ENCODE measurements around the gene NHERF1.

The NHERF1 gene

GRCh38 chr17:74746922-74747321 lies 1.5 kb upstream of the NHERF1 start:
- peak overlapping the region in 1 of 2 donors; percentile 32 for H3K9ac ChIP-seq (ENCODE audit: low read depth in 1 of 2, low read length in 2 of 2)
- H3K9me3 ChIP-seq (ENCODE audit: control insufficient read depth in 1 of 2, low read length in 2 of 2): no peaks in the 10 kb centered on the region
- no peak overlapping the region for H3K4me3 ChIP-seq (ENCODE audit: low read depth in 1 of 2, low read length in 2 of 2)
- no peaks in the 10 kb centered on the region for H3K27me3 ChIP-seq (ENCODE audit: control insufficient read depth in 1 of 2, insufficient read depth in 2 of 2, low read length in 2 of 2)
- H3K36me3 ChIP-seq (ENCODE audit: control insufficient read depth in 1 of 2, insufficient read depth in 2 of 2, low read length in 2 of 2): peaks cover 0 to 4% of the 10 kb centered on the region in 2 donors
- H3K27ac ChIP-seq (ENCODE audit: low read depth, low read length): no peak overlapping the region
- H3K4me1 ChIP-seq (ENCODE audit: control insufficient read depth in 1 of 2, insufficient read depth in 2 of 2, low read length in 2 of 2): peaks cover 46 to 73% of the 10 kb centered on the region in 2 donors

GRCh38 chr17:74748279-74748528 lies 224 bp upstream of the NHERF1 start:
- H3K9me3 ChIP-seq (ENCODE audit: control insufficient read depth in 1 of 2, low read length in 2 of 2): no peaks in the 10 kb centered on the region
- no peak overlapping the region for H3K27ac ChIP-seq (ENCODE audit: low read depth, low read length)
- no peak overlapping the region for H3K9ac ChIP-seq (ENCODE audit: low read depth in 1 of 2, low read length in 2 of 2)
- H3K36me3 ChIP-seq (ENCODE audit: control insufficient read depth in 1 of 2, insufficient read depth in 2 of 2, low read length in 2 of 2): peaks cover 0 to 5% of the 10 kb centered on the region in 2 donors
- peak overlapping the region; percentile 42 to 61 for H3K4me3 ChIP-seq (ENCODE audit: low read depth in 1 of 2, low read length in 2 of 2)
- H3K4me1 ChIP-seq (ENCODE audit: control insufficient read depth in 1 of 2, insufficient read depth in 2 of 2, low read length in 2 of 2): peaks cover 54 to 75% of the 10 kb centered on the region in 2 donors
- H3K27me3 ChIP-seq (ENCODE audit: control insufficient read depth in 1 of 2, insufficient read depth in 2 of 2, low read length in 2 of 2): no peaks in the 10 kb centered on the region

GRCh38 chr17:74749279-74750038 lies 1.0 kb downstream of the NHERF1 start:
- Histone ChIP-seq H3K4me3 (ENCODE audit: low read depth in 1 of 2, low read length in 2 of 2) (peak overlapping the region; percentile 95 to 98), H3K36me3 (ENCODE audit: control insufficient read depth in 1 of 2, insufficient read depth in 2 of 2, low read length in 2 of 2) (peaks cover 0 to 5% of the 10 kb centered on the region in 2 donors), H3K9me3 (ENCODE audit: control insufficient read depth in 1 of 2, low read length in 2 of 2) (no peaks in the 10 kb centered on the region), H3K27ac (ENCODE audit: low read depth, low read length) (peak overlapping the region; percentile 83), H3K4me1 (ENCODE audit: control insufficient read depth in 1 of 2, insufficient read depth in 2 of 2, low read length in 2 of 2) (peaks cover 57 to 75% of the 10 kb centered on the region in 2 donors), H3K9ac (ENCODE audit: low read depth in 1 of 2, low read length in 2 of 2) (peak overlapping the region; percentile 77 to 96), H3K27me3 (ENCODE audit: control insufficient read depth in 1 of 2, insufficient read depth in 2 of 2, low read length in 2 of 2) (no peaks in the 10 kb centered on the region)

- peaks cover 3 to 9% of the 10 kb centered on the region in 2 donors for H3K36me3 ChIP-seq (ENCODE audit: control insufficient read depth in 1 of 2, insufficient read depth in 2 of 2, low read length in 2 of 2)
- no peaks in the 10 kb centered on the region for H3K9me3 ChIP-seq (ENCODE audit: control insufficient read depth in 1 of 2, low read length in 2 of 2)
- peak overlapping the region; percentile 77 to 96 for H3K9ac ChIP-seq (ENCODE audit: low read depth in 1 of 2, low read length in 2 of 2)
- H3K27me3 ChIP-seq (ENCODE audit: control insufficient read depth in 1 of 2, insufficient read depth in 2 of 2, low read length in 2 of 2): no peaks in the 10 kb centered on the region
- H3K4me1 ChIP-seq (ENCODE audit: control insufficient read depth in 1 of 2, insufficient read depth in 2 of 2, low read length in 2 of 2): peaks cover 58 to 75% of the 10 kb centered on the region in 2 donors
- peak overlapping the region; percentile 83 for H3K27ac ChIP-seq (ENCODE audit: low read depth, low read length)
- H3K4me3 ChIP-seq (ENCODE audit: low read depth in 1 of 2, low read length in 2 of 2): peak overlapping the region; percentile 95 to 98
Observed at GRCh38 chr17:74750039-74750326, 1.6 kb downstream of the NHERF1 start.

GRCh38 chr17:74750327-74751069 lies 2.1 kb downstream of the NHERF1 start:
- Histone ChIP-seq H3K27ac (ENCODE audit: low read depth, low read length) (peak overlapping the region; percentile 83), H3K9me3 (ENCODE audit: control insufficient read depth in 1 of 2, low read length in 2 of 2) (no peaks in the 10 kb centered on the region), H3K36me3 (ENCODE audit: control insufficient read depth in 1 of 2, insufficient read depth in 2 of 2, low read length in 2 of 2) (peaks cover 3 to 14% of the 10 kb centered on the region in 2 donors), H3K9ac (ENCODE audit: low read depth in 1 of 2, low read length in 2 of 2) (peak overlapping the region; percentile 77 to 96), H3K4me3 (ENCODE audit: low read depth in 1 of 2, low read length in 2 of 2) (peak overlapping the region; percentile 95 to 98), H3K27me3 (ENCODE audit: control insufficient read depth in 1 of 2, insufficient read depth in 2 of 2, low read length in 2 of 2) (no peaks in the 10 kb centered on the region), H3K4me1 (ENCODE audit: control insufficient read depth in 1 of 2, insufficient read depth in 2 of 2, low read length in 2 of 2) (peaks cover 63 to 75% of the 10 kb centered on the region in 2 donors)

- peak overlapping the region; percentile 39 to 72 for H3K4me3 ChIP-seq (ENCODE audit: low read depth in 1 of 2, low read length in 2 of 2)
- H3K9ac ChIP-seq (ENCODE audit: low read depth in 1 of 2, low read length in 2 of 2): peak overlapping the region in 1 of 2 donors; percentile 63
- H3K36me3 ChIP-seq (ENCODE audit: control insufficient read depth in 1 of 2, insufficient read depth in 2 of 2, low read length in 2 of 2): peaks cover 3 to 16% of the 10 kb centered on the region in 2 donors
- H3K4me1 ChIP-seq (ENCODE audit: control insufficient read depth in 1 of 2, insufficient read depth in 2 of 2, low read length in 2 of 2): peaks cover 66 to 73% of the 10 kb centered on the region in 2 donors
- no peaks in the 10 kb centered on the region for H3K27me3 ChIP-seq (ENCODE audit: control insufficient read depth in 1 of 2, insufficient read depth in 2 of 2, low read length in 2 of 2)
- H3K9me3 ChIP-seq (ENCODE audit: control insufficient read depth in 1 of 2, low read length in 2 of 2): no peaks in the 10 kb centered on the region
- H3K27ac ChIP-seq (ENCODE audit: low read depth, low read length): no peak overlapping the region
Observed at GRCh38 chr17:74752415-74752814, 4.0 kb downstream of the NHERF1 start.

GRCh38 chr17:74752822-74753401 lies 4.5 kb downstream of the NHERF1 start:
- Histone ChIP-seq H3K9ac (ENCODE audit: low read depth in 1 of 2, low read length in 2 of 2) (peak overlapping the region in 1 of 2 donors; percentile 39), H3K9me3 (ENCODE audit: control insufficient read depth in 1 of 2, low read length in 2 of 2) (no peaks in the 10 kb centered on the region), H3K27me3 (ENCODE audit: control insufficient read depth in 1 of 2, insufficient read depth in 2 of 2, low read length in 2 of 2) (no peaks in the 10 kb centered on the region), H3K4me1 (ENCODE audit: control insufficient read depth in 1 of 2, insufficient read depth in 2 of 2, low read length in 2 of 2) (peaks cover 67 to 73% of the 10 kb centered on the region in 2 donors), H3K4me3 (ENCODE audit: low read depth in 1 of 2, low read length in 2 of 2) (peak overlapping the region; percentile 39 to 72), H3K27ac (ENCODE audit: low read depth, low read length) (no peak overlapping the region), H3K36me3 (ENCODE audit: control insufficient read depth in 1 of 2, insufficient read depth in 2 of 2, low read length in 2 of 2) (peaks cover 3 to 16% of the 10 kb centered on the region in 2 donors)

GRCh38 chr17:74754832-74755231 lies 6.4 kb downstream of the NHERF1 start:
- Histone ChIP-seq H3K27ac (ENCODE audit: low read depth, low read length) (no peak overlapping the region), H3K27me3 (ENCODE audit: control insufficient read depth in 1 of 2, insufficient read depth in 2 of 2, low read length in 2 of 2) (no peaks in the 10 kb centered on the region), H3K36me3 (ENCODE audit: control insufficient read depth in 1 of 2, insufficient read depth in 2 of 2, low read length in 2 of 2) (peaks cover 3 to 18% of the 10 kb centered on the region in 2 donors), H3K4me3 (ENCODE audit: low read depth in 1 of 2, low read length in 2 of 2) (peak overlapping the region in 1 of 2 donors; percentile 26), H3K9ac (ENCODE audit: low read depth in 1 of 2, low read length in 2 of 2) (no peak overlapping the region), H3K9me3 (ENCODE audit: control insufficient read depth in 1 of 2, low read length in 2 of 2) (no peaks in the 10 kb centered on the region), H3K4me1 (ENCODE audit: control insufficient read depth in 1 of 2, insufficient read depth in 2 of 2, low read length in 2 of 2) (peaks cover 86 to 89% of the 10 kb centered on the region in 2 donors)

- Histone ChIP-seq H3K4me1 (ENCODE audit: control insufficient read depth in 1 of 2, insufficient read depth in 2 of 2, low read length in 2 of 2) (peaks cover 88 to 90% of the 10 kb centered on the region in 2 donors), H3K9me3 (ENCODE audit: control insufficient read depth in 1 of 2, low read length in 2 of 2) (no peaks in the 10 kb centered on the region), H3K4me3 (ENCODE audit: low read depth in 1 of 2, low read length in 2 of 2) (no peak overlapping the region), H3K27me3 (ENCODE audit: control insufficient read depth in 1 of 2, insufficient read depth in 2 of 2, low read length in 2 of 2) (no peaks in the 10 kb centered on the region), H3K36me3 (ENCODE audit: control insufficient read depth in 1 of 2, insufficient read depth in 2 of 2, low read length in 2 of 2) (peaks cover 3 to 19% of the 10 kb centered on the region in 2 donors), H3K27ac (ENCODE audit: low read depth, low read length) (no peak overlapping the region), H3K9ac (ENCODE audit: low read depth in 1 of 2, low read length in 2 of 2) (no peak overlapping the region)
Observed at GRCh38 chr17:74755533-74755932, 7.1 kb downstream of the NHERF1 start.

GRCh38 chr17:74756891-74757290 lies 8.5 kb downstream of the NHERF1 start:
- peak overlapping the region; percentile 38 to 58 for H3K4me3 ChIP-seq (ENCODE audit: low read depth in 1 of 2, low read length in 2 of 2)
- peak overlapping the region; percentile 22 to 65 for H3K9ac ChIP-seq (ENCODE audit: low read depth in 1 of 2, low read length in 2 of 2)
- H3K27ac ChIP-seq (ENCODE audit: low read depth, low read length): no peak overlapping the region
- peaks cover 89 to 92% of the 10 kb centered on the region in 2 donors for H3K4me1 ChIP-seq (ENCODE audit: control insufficient read depth in 1 of 2, insufficient read depth in 2 of 2, low read length in 2 of 2)
- H3K9me3 ChIP-seq (ENCODE audit: control insufficient read depth in 1 of 2, low read length in 2 of 2): no peaks in the 10 kb centered on the region
- H3K27me3 ChIP-seq (ENCODE audit: control insufficient read depth in 1 of 2, insufficient read depth in 2 of 2, low read length in 2 of 2): no peaks in the 10 kb centered on the region
- peaks cover 7 to 15% of the 10 kb centered on the region in 2 donors for H3K36me3 ChIP-seq (ENCODE audit: control insufficient read depth in 1 of 2, insufficient read depth in 2 of 2, low read length in 2 of 2)

Data from duodenal mucosa (tissue), 2 donors.